K562 (cell line): ENCODE results near the gene NRP2. TPM values are rescaled to one million over a fixed set of nuclear protein-coding genes. Genes with fewer than 3 reads are reported as not detected.

Source experiments
- ATAC-seq: fragments of 200-7000 bp; cut with Tn5 transposase; 3 replicates; pipeline ENCODE4 v1.9.1; 2020; ENCODE audit warnings: moderate library complexity
- BruUV-seq: library from RNA; stranded (reverse); fragments of 400-500 nt; replicated peaks from 2 replicates; lab custom pipeline; 2021; lab: Mats Ljungman, UMichigan
- CTCF ChIA-PET: fragments of 300-600 bp; formaldehyde crosslinking; extraction: SDS; loops from one replicate; lab custom pipeline; 2021; ENCODE audit warnings: low intra/inter-chr PET ratio; lab: Yijun Ruan, JAX
- POLR2A ChIA-PET: fragments of 300-600, 350-650 bp; sonication (Branson Sonifier 250); formaldehyde crosslinking; extraction: SDS; loops from one replicate; lab custom pipeline; 2021; ENCODE audit warnings: antibody characterized with exemption, inconsistent platforms; lab: Yijun Ruan, JAX
- DNase-seq, 4 experiments: peaks; one replicate each; pipeline versions ENCODE4 v3.0.0 to v3.0.0-alpha.2; 2011 to 2018; ENCODE audit warnings: low spot score in 3 of 4, mixed read lengths in 3 of 4; ENCODE audit errors: extremely low read depth in 1 of 4
- FAIRE-seq: peaks from 2 replicates; lab custom pipeline; 2011; peaks lifted over from hg19 to GRCh38; lab: Jason Lieb, UNC
- H2AFZ ChIP-seq: 2 replicates; pipeline ENCODE4 v1.6.0; 2011; ENCODE audit warnings: low read depth, low read length, control low read depth, inconsistent platforms
- H3K27ac ChIP-seq: fragments of 200-600 bp; 3 replicates; pipeline ENCODE4 v1.8.0; 2011; ENCODE audit warnings: low read depth, mild to moderate bottlenecking, control low read depth, inconsistent platforms, low read length, moderate library complexity, mixed read lengths; ENCODE audit errors: extremely low read depth
- H3K27me3 ChIP-seq, 2 experiments: fragments of 300-600 bp in 1 of 2; 2 replicates in 1 of 2; 3 replicates in 1 of 2; pipeline versions ENCODE4 v1.6.0 to v1.8.0; 2011; ENCODE audit warnings: inconsistent platforms in 2 of 2, low read length in 2 of 2, mild to moderate bottlenecking in 1 of 2, mixed read lengths in 1 of 2, moderate library complexity in 1 of 2; ENCODE audit not compliant: control insufficient read depth in 2 of 2, insufficient read depth in 2 of 2
- H3K36me3 ChIP-seq: fragments of 300-600 bp; 3 replicates; pipeline ENCODE4 v1.8.0; 2011; ENCODE audit warnings: mild to moderate bottlenecking, low read length, inconsistent platforms; ENCODE audit not compliant: control insufficient read depth, insufficient read depth
- H3K4me1 ChIP-seq, 2 experiments: fragments of 200-600 bp in 1 of 2; replicated peaks in 1 of 2; 2 replicates in 1 of 2; 3 replicates in 1 of 2; pipeline versions ENCODE4 v1.5.1 to v1.8.0; 2011; ENCODE audit warnings: inconsistent platforms in 2 of 2, low read length in 2 of 2, mild to moderate bottlenecking in 1 of 2, mixed read lengths in 1 of 2, moderate library complexity in 1 of 2; ENCODE audit not compliant: control insufficient read depth in 2 of 2, insufficient read depth in 2 of 2
- H3K4me2 ChIP-seq: 2 replicates; pipeline ENCODE4 v1.6.1; 2011; ENCODE audit warnings: low read length, control low read depth, inconsistent platforms, mixed read lengths; ENCODE audit not compliant: insufficient read depth
- H3K4me3 ChIP-seq: fragments of 200-600 bp; sonication (generic), shearing (Covaris generic); 2 replicates; pipeline ENCODE4 v1.5.1; 2016; ENCODE audit warnings: control low read depth, inconsistent platforms
- H3K79me2 ChIP-seq: fragments of 200-600 bp; 3 replicates; pipeline ENCODE4 v1.8.0; 2011; ENCODE audit warnings: low read length, inconsistent platforms; ENCODE audit not compliant: control insufficient read depth, insufficient read depth
- H3K9ac ChIP-seq, 2 experiments: 2 replicates each; pipeline versions ENCODE4 v1.6.0 to v1.6.1; 2011; ENCODE audit warnings: low read depth in 2 of 2, low read length in 2 of 2, control low read depth in 1 of 2, inconsistent platforms in 1 of 2, mild to moderate bottlenecking in 1 of 2, mixed read lengths in 1 of 2; ENCODE audit not compliant: insufficient read depth in 1 of 2
- H3K9me1 ChIP-seq: one replicate; pipeline ENCODE4 v1.6.0; 2011; ENCODE audit warnings: inconsistent platforms, mild to moderate bottlenecking, low read length, moderate library complexity; ENCODE audit not compliant: control insufficient read depth, insufficient read depth
- H3K9me3 ChIP-seq: replicated peaks from 2 replicates; pipeline ENCODE4 v1.5.1; 2011; ENCODE audit warnings: low read depth, low read length, inconsistent platforms; ENCODE audit not compliant: control insufficient read depth, insufficient read depth
- H4K20me1 ChIP-seq: replicated peaks from 2 replicates; pipeline ENCODE4 v1.6.1; 2011; ENCODE audit warnings: low read length, inconsistent platforms, mixed read lengths; ENCODE audit not compliant: control insufficient read depth, insufficient read depth
- CBFA2T2 ChIP-seq: fragments of 450-650 bp; conservative IDR thresholded peaks from 2 replicates; pipeline ENCODE4 v1.6.1; 2017; ENCODE audit warnings: mild to moderate bottlenecking
- CGGBP1 ChIP-seq: fragments of 250-450 bp; sonication (Bioruptor Pico); IDR thresholded peaks from 2 replicates; pipeline ENCODE4 v1.9.0; 2021; ENCODE audit warnings: mild to moderate bottlenecking
- MBD2 ChIP-seq: sonication (generic); IDR thresholded peaks from 2 replicates; pipeline ENCODE4 v1.6.1; 2016; ENCODE audit warnings: low read depth, borderline replicate concordance
- MCM2 ChIP-seq: fragments of 450-650 bp; IDR thresholded peaks from 2 replicates; pipeline ENCODE4 v1.6.1; 2017; ENCODE audit warnings: low read depth, mild to moderate bottlenecking
- NFIC ChIP-seq: fragments of 450-650 bp; IDR thresholded peaks from 2 replicates; pipeline ENCODE4 v1.6.1; 2017; ENCODE audit warnings: mild to moderate bottlenecking, inconsistent platforms
- NR2C1 ChIP-seq, 2 experiments: fragments of 450-650 bp; IDR thresholded peaks; 2 replicates each; pipeline ENCODE4 v1.6.1; 2017; ENCODE audit warnings: mild to moderate bottlenecking in 2 of 2, antibody characterized with exemption in 1 of 2, inconsistent platforms in 1 of 2, missing compliant biosample characterization in 1 of 2, missing genetic modification characterization in 1 of 2
- RERE ChIP-seq: sonication (generic); formaldehyde crosslinking; IDR thresholded peaks from 2 replicates; pipeline ENCODE4 v1.8.0; 2023; ENCODE audit warnings: missing genetic modification reagents, mild to moderate bottlenecking, borderline replicate concordance
- ZC3H8 ChIP-seq: fragments of 450-650 bp; IDR thresholded peaks from 2 replicates; pipeline ENCODE4 v1.6.1; 2017
- ZFP91 ChIP-seq: sonication (generic); formaldehyde crosslinking; IDR thresholded peaks from 2 replicates; pipeline ENCODE4 v1.8.0; 2022; ENCODE audit warnings: mild to moderate bottlenecking, missing genetic modification reagents
- WGBS: fragments of 100-300 bp; shearing (Covaris generic); methylation state at CpG from one replicate; pipeline ENCODE4 v1.1.6; 2016; ENCODE audit warnings: low coverage, mixed read lengths; ENCODE audit not compliant: insufficient coverage; ENCODE audit errors: missing lambda C conversion rate; 5-methylcytosine and 5-hydroxymethylcytosine counted together
- in situ Hi-C: fragments of 300-500 bp; cut with MboI; formaldehyde crosslinking; loops from 4 replicates; pipeline ENCODE4 v1.15.0; 2018; ENCODE audit warnings: inconsistent platforms, mixed read lengths
- intact Hi-C: fragments of 100-400 bp; cut with micrococcal nuclease; formaldehyde crosslinking; loops from 2 replicates; pipeline ENCODE4 v1.14.2; 2022
- polyA plus RNA-seq, 8 experiments: library from polyadenylated mRNA; depleted of rRNA in 4 of 8; stranded (reverse) in 5 of 8; unstranded in 3 of 8; fragments of >200 nt; fragmentation: Nextera tagmentation in 2 of 8; fragmentation: Illumina TruSeq in 1 of 8; extraction: Ambion mirVana in 2 of 8; extraction: Trizol in 1 of 8; gene quantifications; 2 replicates each; pipeline versions ENCODE4 v1.2.1 to v1.2.3, GENCODE V29; 2011 to 2014; ENCODE audit warnings: inconsistent platforms in 1 of 8, missing spikeins in 1 of 8
- total RNA-seq, 7 experiments: library from RNA; depleted of rRNA in 6 of 7; stranded (reverse); fragments of >200 nt in 6 of 7; fragmentation: Illumina TruSeq in 2 of 7; extraction: Trizol in 2 of 7; gene quantifications; 2 replicates each; pipeline versions ENCODE4 v1.2.1 to v1.2.3, GENCODE V29; 2011 to 2021; ENCODE audit warnings: low replicate concordance in 1 of 7
- TF ChIP-seq, protein P1 (sequence below), 2 experiments: IDR thresholded peaks in 1 of 2; conservative IDR thresholded peaks in 1 of 2; 2 replicates each; pipeline ENCODE4 v1.6.1; 2016; ENCODE audit warnings: low read depth in 2 of 2, mild to moderate bottlenecking in 1 of 2, missing compliant biosample characterization in 1 of 2, missing genetic modification characterization in 1 of 2, moderate library complexity in 1 of 2

The NRP2 gene
- total and polyA plus RNA-seq, 9 of the 15 experiments (the other 6 are each of a cell fraction or from before 2014, with no cell fraction given) = 0.05 to 0.31 (median 0.15) TPM; not detected in 5

GRCh38 chr2:205637320-205637602 lies 45.0 kb upstream of the NRP2 start (continued):
- TF ChIP-seq NR2C1 (IDR thresholded peaks at IDR 0.05) = no peak
- no peak for TF ChIP-seq NR2C1 (tag; IDR thresholded peaks at IDR 0.05)
- no peak for TF ChIP-seq ZFP91 (CRISPR knock-in tag)
- TF ChIP-seq CBFA2T2 = no peak

DNA sequence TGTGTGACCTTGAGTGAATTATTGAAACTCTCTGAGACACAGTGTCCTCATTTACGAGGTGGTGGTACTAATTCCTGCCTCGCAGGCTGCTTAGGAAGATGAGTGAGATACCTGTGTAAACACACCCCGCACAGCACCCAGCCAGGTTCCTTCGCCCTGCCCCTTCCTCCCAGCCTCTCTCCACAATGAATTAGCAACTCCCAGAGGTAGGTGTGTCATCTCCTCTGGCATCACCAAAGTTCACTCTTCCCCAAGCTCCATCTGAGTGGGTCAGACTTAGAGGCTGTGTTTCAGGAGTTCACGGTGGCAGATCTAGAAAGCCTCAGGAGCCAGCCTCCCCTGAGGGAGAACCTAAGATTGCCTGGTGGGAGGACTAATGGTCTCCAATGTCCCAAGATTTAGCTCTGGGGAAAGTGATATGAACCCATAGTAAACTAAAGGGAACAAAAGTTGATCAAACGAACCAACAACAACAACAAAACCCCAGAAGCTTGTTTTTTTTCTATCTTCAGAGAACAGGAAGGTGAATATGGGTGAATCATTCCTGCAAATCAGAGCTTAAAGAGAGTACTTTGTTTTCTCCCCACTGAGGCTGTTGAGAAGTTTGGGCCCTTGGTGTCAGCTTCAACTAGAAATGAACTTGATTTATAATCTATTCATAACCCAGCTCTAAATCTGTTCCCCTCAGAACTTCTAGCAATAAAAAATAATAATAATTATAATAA lies 44.4 kb upstream of the NRP2 start:
- Histone ChIP-seq H3K36me3 (no peaks in the 10 kb centered on the region), H3K27me3 (peaks cover 0 to 4% of the 10 kb centered on the region in 2 experiments; a peak in 2 of 5 replicates), H3K9me1 (no peaks in the 10 kb centered on the region), H3K27ac (no peak overlapping the region), H3K9ac (no peak overlapping the region), H3K4me3 (no peak overlapping the region), H2AFZ (no peak overlapping the region), H4K20me1 (no peaks in the 10 kb centered on the region), H3K4me1 (no peaks in the 10 kb centered on the region), H3K4me2 (no peak overlapping the region), H3K79me2 (no peaks in the 10 kb centered on the region), H3K9me3 (no peaks in the 10 kb centered on the region)
- POLR2A ChIA-PET = no interaction called here
- FAIRE-seq (no peak), DNase-seq (no peak), ATAC-seq (no peak)
- BruUV-seq = no TSS peak
- in situ Hi-C loops (no loop called here), intact Hi-C loops (no loop called here)
- CTCF ChIA-PET = no interaction called here
- 0% methylated on average over 3 of the region's 6 CpGs for WGBS
- TF ChIP-seq, protein P1, sequence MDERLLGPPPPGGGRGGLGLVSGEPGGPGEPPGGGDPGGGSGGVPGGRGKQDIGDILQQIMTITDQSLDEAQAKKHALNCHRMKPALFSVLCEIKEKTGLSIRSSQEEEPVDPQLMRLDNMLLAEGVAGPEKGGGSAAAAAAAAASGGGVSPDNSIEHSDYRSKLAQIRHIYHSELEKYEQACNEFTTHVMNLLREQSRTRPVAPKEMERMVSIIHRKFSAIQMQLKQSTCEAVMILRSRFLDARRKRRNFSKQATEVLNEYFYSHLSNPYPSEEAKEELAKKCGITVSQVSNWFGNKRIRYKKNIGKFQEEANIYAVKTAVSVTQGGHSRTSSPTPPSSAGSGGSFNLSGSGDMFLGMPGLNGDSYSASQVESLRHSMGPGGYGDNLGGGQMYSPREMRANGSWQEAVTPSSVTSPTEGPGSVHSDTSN (CRISPR knock-in tag; IDR thresholded peaks at IDR 0.05; ENCODE audit: low read depth) = no peak
- TF ChIP-seq, protein P1 (tag; conservative IDR thresholded peaks at IDR 0.05; ENCODE audit: low read depth) = no peak
- TF ChIP-seq RERE (CRISPR knock-in tag) (no peak), MBD2 (no peak), NFIC (no peak), CGGBP1 (CRISPR knock-in tag) (no peak), MCM2 (no peak), ZC3H8 (no peak)
